Osteoblast (primary cell): ENCODE measurements around the gene LRRC28. TPM values are rescaled to one million over a fixed set of nuclear protein-coding genes. Genes with fewer than 3 reads are reported as not detected.

Experiments used
- DNase-seq: peaks from one replicate; pipeline ENCODE4 v3.0.0; 2011; ENCODE audit warnings: low spot score, mixed read lengths; ENCODE audit not compliant: insufficient read length; ENCODE audit errors: missing footprints
- H2AFZ ChIP-seq: 2 replicates; pipeline ENCODE4 v1.6.0; 2011; ENCODE audit warnings: mild to moderate bottlenecking, low read length
- H3K27ac ChIP-seq: 2 replicates; pipeline ENCODE4 v1.5.1; 2011; ENCODE audit warnings: mild to moderate bottlenecking, low read depth, low read length, moderate library complexity
- H3K27me3 ChIP-seq: 2 replicates; pipeline ENCODE4 v1.6.0; 2012; ENCODE audit warnings: mild to moderate bottlenecking, control low read depth, inconsistent platforms, low read length, moderate library complexity; ENCODE audit not compliant: insufficient read depth
- H3K36me3 ChIP-seq: 2 replicates; pipeline ENCODE4 v1.5.1; 2011; ENCODE audit warnings: mild to moderate bottlenecking, low read length, control low read depth, moderate library complexity; ENCODE audit not compliant: insufficient read depth
- H3K4me1 ChIP-seq: 2 replicates; pipeline ENCODE4 v1.5.1; 2011; ENCODE audit warnings: mild to moderate bottlenecking, low read length, control low read depth, moderate library complexity; ENCODE audit not compliant: insufficient read depth
- H3K4me2 ChIP-seq: 2 replicates; pipeline ENCODE4 v1.6.0; 2011; ENCODE audit warnings: mild to moderate bottlenecking, low read length; ENCODE audit not compliant: insufficient read depth
- H3K4me3 ChIP-seq: fragments of 200-600 bp; sonication (generic); 3 replicates; pipeline ENCODE4 v1.5.1; 2012; ENCODE audit warnings: mild to moderate bottlenecking, low read length, inconsistent platforms; ENCODE audit not compliant: insufficient read depth
- H3K79me2 ChIP-seq: 2 replicates; pipeline ENCODE4 v1.6.0; 2012; ENCODE audit warnings: mild to moderate bottlenecking, low read length, control low read depth, inconsistent platforms; ENCODE audit not compliant: insufficient read depth
- H3K9me3 ChIP-seq: 2 replicates; pipeline ENCODE4 v1.5.1; 2011; ENCODE audit warnings: low read depth, low read length, control low read depth
- H4K20me1 ChIP-seq: 2 replicates; pipeline ENCODE4 v1.6.0; 2012; ENCODE audit warnings: mild to moderate bottlenecking, low read length, control low read depth; ENCODE audit not compliant: insufficient read depth
- total RNA-seq: library from RNA; depleted of rRNA; stranded (reverse); fragments of >200 nt; gene quantifications from 2 replicates; pipeline ENCODE4 v1.2.3, GENCODE V29; 2012
- TF ChIP-seq, protein P1 (sequence below): IDR thresholded peaks from 2 replicates; pipeline ENCODE4 v1.5.1; 2011; ENCODE audit warnings: mild to moderate bottlenecking, low read depth, low read length, moderate library complexity; ENCODE audit errors: extremely low read depth

The LRRC28 gene
- total RNA-seq, 1 donor: 32.6 TPM

GRCh38 chr15:99402014-99402729, 150.9 kb downstream of the LRRC28 start:
- no peak overlapping the region for H3K4me3 ChIP-seq
- TF ChIP-seq, protein P1, sequence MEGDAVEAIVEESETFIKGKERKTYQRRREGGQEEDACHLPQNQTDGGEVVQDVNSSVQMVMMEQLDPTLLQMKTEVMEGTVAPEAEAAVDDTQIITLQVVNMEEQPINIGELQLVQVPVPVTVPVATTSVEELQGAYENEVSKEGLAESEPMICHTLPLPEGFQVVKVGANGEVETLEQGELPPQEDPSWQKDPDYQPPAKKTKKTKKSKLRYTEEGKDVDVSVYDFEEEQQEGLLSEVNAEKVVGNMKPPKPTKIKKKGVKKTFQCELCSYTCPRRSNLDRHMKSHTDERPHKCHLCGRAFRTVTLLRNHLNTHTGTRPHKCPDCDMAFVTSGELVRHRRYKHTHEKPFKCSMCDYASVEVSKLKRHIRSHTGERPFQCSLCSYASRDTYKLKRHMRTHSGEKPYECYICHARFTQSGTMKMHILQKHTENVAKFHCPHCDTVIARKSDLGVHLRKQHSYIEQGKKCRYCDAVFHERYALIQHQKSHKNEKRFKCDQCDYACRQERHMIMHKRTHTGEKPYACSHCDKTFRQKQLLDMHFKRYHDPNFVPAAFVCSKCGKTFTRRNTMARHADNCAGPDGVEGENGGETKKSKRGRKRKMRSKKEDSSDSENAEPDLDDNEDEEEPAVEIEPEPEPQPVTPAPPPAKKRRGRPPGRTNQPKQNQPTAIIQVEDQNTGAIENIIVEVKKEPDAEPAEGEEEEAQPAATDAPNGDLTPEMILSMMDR: no peak
- no peaks in the 10 kb centered on the region for H3K36me3 ChIP-seq
- H3K27ac ChIP-seq: no peak overlapping the region
- H3K27me3 ChIP-seq: no peaks in the 10 kb centered on the region
- H4K20me1 ChIP-seq: no peaks in the 10 kb centered on the region
- no peaks in the 10 kb centered on the region for H3K4me1 ChIP-seq
- no peak overlapping the region for H3K4me2 ChIP-seq
- DNase-seq: no peak
- H3K79me2 ChIP-seq: no peaks in the 10 kb centered on the region
- H3K9me3 ChIP-seq: no peaks in the 10 kb centered on the region
- peak overlapping the region; percentile 58 for H2AFZ ChIP-seq

- TF ChIP-seq, protein P1: no peak
Measured at GRCh38 chr15:99403597-99403996, 152.3 kb downstream of the LRRC28 start.

GRCh38 chr15:99404454-99404853, 153.2 kb downstream of the LRRC28 start:
- H3K36me3 ChIP-seq: no peaks in the 10 kb centered on the region
- H3K4me2 ChIP-seq: no peak overlapping the region
- no peak for DNase-seq

More at GRCh38 chr15:99403597-99403996, 152.3 kb downstream of the LRRC28 start:
- no peak for DNase-seq
- peaks cover 8% of the 10 kb centered on the region for H3K4me1 ChIP-seq
- no peaks in the 10 kb centered on the region for H3K36me3 ChIP-seq
- H3K9me3 ChIP-seq: no peaks in the 10 kb centered on the region
- H3K27me3 ChIP-seq: no peaks in the 10 kb centered on the region
- no peaks in the 10 kb centered on the region for H3K79me2 ChIP-seq
- H3K27ac ChIP-seq: no peak overlapping the region
- no peak overlapping the region for H3K4me2 ChIP-seq
- peaks cover 3% of the 10 kb centered on the region for H4K20me1 ChIP-seq
- H3K4me3 ChIP-seq: no peak overlapping the region
- H2AFZ ChIP-seq: no peak overlapping the region

GRCh38 chr15:99406120-99406519, 154.8 kb downstream of the LRRC28 start:
- Histone ChIP-seq H3K27ac (no peak overlapping the region), H2AFZ (no peak overlapping the region), H3K4me3 (no peak overlapping the region), H3K27me3 (no peaks in the 10 kb centered on the region), H4K20me1 (peaks cover 3% of the 10 kb centered on the region), H3K79me2 (no peaks in the 10 kb centered on the region), H3K4me1 (peaks cover 15% of the 10 kb centered on the region), H3K4me2 (no peak overlapping the region), H3K36me3 (no peaks in the 10 kb centered on the region), H3K9me3 (no peaks in the 10 kb centered on the region)
- no peak for DNase-seq
- TF ChIP-seq, protein P1: no peak

More at GRCh38 chr15:99404454-99404853, 153.2 kb downstream of the LRRC28 start:
- no peak overlapping the region for H3K4me3 ChIP-seq
- no peaks in the 10 kb centered on the region for H3K27me3 ChIP-seq
- H3K27ac ChIP-seq: no peak overlapping the region
- H2AFZ ChIP-seq: no peak overlapping the region
- H4K20me1 ChIP-seq: peaks cover 3% of the 10 kb centered on the region
- H3K79me2 ChIP-seq: no peaks in the 10 kb centered on the region
- H3K4me1 ChIP-seq: peaks cover 15% of the 10 kb centered on the region
- H3K9me3 ChIP-seq: no peaks in the 10 kb centered on the region
- TF ChIP-seq, protein P1: no peak
